Upper lobe of right lung (tissue), 1 donor: Measurements from ENCODE around the gene COL4A4. TPM values are rescaled to one million over a fixed set of nuclear protein-coding genes. Genes with fewer than 3 reads are reported as not detected.

Experiments
- ATAC-seq: fragments of 200-7000 bp; cut with Tn5 transposase; one replicate; pipeline ENCODE4 v1.9.1; 2020; ENCODE audit warnings: mild to moderate bottlenecking, moderate library complexity
- DNase-seq: peaks from one replicate; pipeline ENCODE4 v3.0.0-alpha.2; 2020
- H3K27ac ChIP-seq: fragments of 200-600 bp; one replicate; pipeline ENCODE4 v1.8.0; 2022
- H3K27me3 ChIP-seq: fragments of 200-600 bp; one replicate; pipeline ENCODE4 v1.8.0; 2022; ENCODE audit warnings: mild to moderate bottlenecking
- H3K36me3 ChIP-seq: fragments of 200-600 bp; one replicate; pipeline ENCODE4 v1.8.0; 2022
- H3K4me1 ChIP-seq: fragments of 200-600 bp; one replicate; pipeline ENCODE4 v1.8.0; 2022
- H3K4me3 ChIP-seq: fragments of 200-600 bp; one replicate; pipeline ENCODE4 v1.8.0; 2022; ENCODE audit warnings: mild to moderate bottlenecking
- H3K9me3 ChIP-seq: fragments of 200-600 bp; one replicate; pipeline ENCODE4 v1.8.0; 2022
- CTCF ChIP-seq: fragments of 200-600 bp; IDR thresholded peaks from one replicate; pipeline ENCODE4 v1.8.0; 2022; ENCODE audit warnings: antibody characterized with exemption
- intact Hi-C: fragments of 100-400 bp; cut with DNase I; formaldehyde crosslinking; loops from one replicate; pipeline ENCODE4 v1.11.0; 2022
- total RNA-seq: library from RNA; stranded (reverse); fragmentation: NEBNext Ultra II Directional; extraction: Animal tissue kit (Norgen Biotek cat#: 25700); gene quantifications from one replicate; pipeline ENCODE4 v1.2.1, GENCODE V29; 2021
- donor health status: DM: no; HTN: yes; CAD: no; lungs with severe emphysema.

COL4A4 gene
- total RNA-seq, 1 donor from 2014 or later = 36.1 TPM

- no peaks in the 10 kb centered on the region for H3K36me3 ChIP-seq
- H3K4me1 ChIP-seq = no peaks in the 10 kb centered on the region
- no peak overlapping the region for H3K4me3 ChIP-seq
- no peaks in the 10 kb centered on the region for H3K27me3 ChIP-seq
- no peak overlapping the region for H3K27ac ChIP-seq
- intact Hi-C loops = no loop called here
- H3K9me3 ChIP-seq = no peaks in the 10 kb centered on the region
- TF ChIP-seq CTCF = peak; percentile 48
- DNase-seq (no peak), ATAC-seq (peak; percentile 42)
Measured at GRCh38 chr2:227106845-227107759, 56.9 kb downstream of the COL4A4 start.

- Histone ChIP-seq H3K36me3 (no peaks in the 10 kb centered on the region), H3K9me3 (no peaks in the 10 kb centered on the region), H3K27ac (no peak overlapping the region), H3K27me3 (no peaks in the 10 kb centered on the region), H3K4me1 (no peaks in the 10 kb centered on the region), H3K4me3 (no peak overlapping the region)
- ATAC-seq (no peak), DNase-seq (no peak)
- intact Hi-C loops = no loop called here
- no peak for TF ChIP-seq CTCF
Measured at GRCh38 chr2:227103583-227103982, 60.4 kb downstream of the COL4A4 start.

GRCh38 chr2:227099340-227099739 lies 64.7 kb downstream of the COL4A4 start:
- no peak for TF ChIP-seq CTCF
- ATAC-seq = no peak
- no peaks in the 10 kb centered on the region for H3K4me1 ChIP-seq
- H3K27me3 ChIP-seq = no peaks in the 10 kb centered on the region
- no peaks in the 10 kb centered on the region for H3K9me3 ChIP-seq
- no peaks in the 10 kb centered on the region for H3K36me3 ChIP-seq
- intact Hi-C loops = no loop called here
- DNase-seq = no peak
- no peak overlapping the region for H3K4me3 ChIP-seq
- H3K27ac ChIP-seq = no peak overlapping the region

- intact Hi-C loops = no loop called here
- no peaks in the 10 kb centered on the region for H3K36me3 ChIP-seq
- H3K4me1 ChIP-seq = no peaks in the 10 kb centered on the region
- no peak for TF ChIP-seq CTCF
- no peaks in the 10 kb centered on the region for H3K9me3 ChIP-seq
- no peaks in the 10 kb centered on the region for H3K27me3 ChIP-seq
- no peak overlapping the region for H3K27ac ChIP-seq
- DNase-seq (no peak), ATAC-seq (no peak)
- no peak overlapping the region for H3K4me3 ChIP-seq
Measured at GRCh38 chr2:227098162-227098515, 65.9 kb downstream of the COL4A4 start.

GRCh38 chr2:227097495-227098161 lies 66.4 kb downstream of the COL4A4 start:
- H3K27ac ChIP-seq = no peak overlapping the region
- ATAC-seq (no peak), DNase-seq (no peak)
- no peaks in the 10 kb centered on the region for H3K27me3 ChIP-seq
- H3K9me3 ChIP-seq = no peaks in the 10 kb centered on the region
- TF ChIP-seq CTCF = no peak
- H3K4me1 ChIP-seq = no peaks in the 10 kb centered on the region
- intact Hi-C loops = no loop called here
- no peak overlapping the region for H3K4me3 ChIP-seq
- H3K36me3 ChIP-seq = no peaks in the 10 kb centered on the region
